ENCODE measurements around the gene OPHN1.
A peak's percentile ranks its signal among the peaks of the same experiment; 100 is the strongest.

The OPHN1 gene

DNA sequence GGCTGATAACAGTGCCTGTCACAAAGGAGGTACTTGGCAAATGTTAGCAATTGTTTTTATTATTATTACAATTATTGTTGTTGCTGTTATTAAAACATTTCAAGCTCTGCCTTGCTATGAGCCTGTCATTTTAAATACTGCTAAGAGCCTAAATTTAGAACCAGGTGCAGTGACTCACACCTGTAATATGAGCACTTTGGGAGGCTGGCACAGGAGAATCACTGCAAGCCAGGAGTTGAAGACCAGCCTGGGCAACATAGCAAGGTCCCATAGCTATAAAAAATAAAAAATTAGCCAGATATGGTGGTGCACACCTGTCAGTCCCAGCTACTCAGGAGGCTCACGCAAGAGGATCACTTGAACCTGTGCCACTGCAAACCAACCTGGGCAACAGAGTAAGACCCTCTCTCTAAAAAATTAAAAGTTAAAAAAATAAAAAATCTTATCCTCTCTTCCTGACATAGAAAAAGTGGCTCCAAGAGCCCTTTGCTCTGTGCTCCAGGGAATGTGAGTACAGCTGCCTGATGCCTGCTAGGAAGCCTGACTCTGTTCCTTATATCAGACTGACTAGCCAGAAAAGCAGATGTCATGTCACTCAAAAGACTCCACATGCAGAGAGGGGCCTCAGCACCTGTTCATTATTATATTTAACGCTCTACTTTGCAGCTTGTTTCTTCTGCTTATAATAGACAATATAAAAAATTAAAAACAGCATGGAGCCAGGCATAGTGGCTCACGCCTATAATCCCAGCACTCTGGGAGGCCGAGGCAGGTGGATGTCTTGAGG, 234.0 kb downstream of the OPHN1 start:
- Mint-ChIP-seq H3K27ac (no peak overlapping the region), H3K36me3 (ENCODE audit: low read depth) (no peaks in the 10 kb centered on the region), H3K4me1 (peaks cover 17% of the 10 kb centered on the region), H3K27me3 (ENCODE audit: low read depth) (no peaks in the 10 kb centered on the region), H3K9me3 (peaks cover 3% of the 10 kb centered on the region), H3K4me3 (no peak overlapping the region)
- TF ChIP-seq, protein P1, sequence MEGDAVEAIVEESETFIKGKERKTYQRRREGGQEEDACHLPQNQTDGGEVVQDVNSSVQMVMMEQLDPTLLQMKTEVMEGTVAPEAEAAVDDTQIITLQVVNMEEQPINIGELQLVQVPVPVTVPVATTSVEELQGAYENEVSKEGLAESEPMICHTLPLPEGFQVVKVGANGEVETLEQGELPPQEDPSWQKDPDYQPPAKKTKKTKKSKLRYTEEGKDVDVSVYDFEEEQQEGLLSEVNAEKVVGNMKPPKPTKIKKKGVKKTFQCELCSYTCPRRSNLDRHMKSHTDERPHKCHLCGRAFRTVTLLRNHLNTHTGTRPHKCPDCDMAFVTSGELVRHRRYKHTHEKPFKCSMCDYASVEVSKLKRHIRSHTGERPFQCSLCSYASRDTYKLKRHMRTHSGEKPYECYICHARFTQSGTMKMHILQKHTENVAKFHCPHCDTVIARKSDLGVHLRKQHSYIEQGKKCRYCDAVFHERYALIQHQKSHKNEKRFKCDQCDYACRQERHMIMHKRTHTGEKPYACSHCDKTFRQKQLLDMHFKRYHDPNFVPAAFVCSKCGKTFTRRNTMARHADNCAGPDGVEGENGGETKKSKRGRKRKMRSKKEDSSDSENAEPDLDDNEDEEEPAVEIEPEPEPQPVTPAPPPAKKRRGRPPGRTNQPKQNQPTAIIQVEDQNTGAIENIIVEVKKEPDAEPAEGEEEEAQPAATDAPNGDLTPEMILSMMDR (IDR thresholded peaks at IDR 0.05; ENCODE audit: unreplicated experiment in 3 of 3): no peak

DNA sequence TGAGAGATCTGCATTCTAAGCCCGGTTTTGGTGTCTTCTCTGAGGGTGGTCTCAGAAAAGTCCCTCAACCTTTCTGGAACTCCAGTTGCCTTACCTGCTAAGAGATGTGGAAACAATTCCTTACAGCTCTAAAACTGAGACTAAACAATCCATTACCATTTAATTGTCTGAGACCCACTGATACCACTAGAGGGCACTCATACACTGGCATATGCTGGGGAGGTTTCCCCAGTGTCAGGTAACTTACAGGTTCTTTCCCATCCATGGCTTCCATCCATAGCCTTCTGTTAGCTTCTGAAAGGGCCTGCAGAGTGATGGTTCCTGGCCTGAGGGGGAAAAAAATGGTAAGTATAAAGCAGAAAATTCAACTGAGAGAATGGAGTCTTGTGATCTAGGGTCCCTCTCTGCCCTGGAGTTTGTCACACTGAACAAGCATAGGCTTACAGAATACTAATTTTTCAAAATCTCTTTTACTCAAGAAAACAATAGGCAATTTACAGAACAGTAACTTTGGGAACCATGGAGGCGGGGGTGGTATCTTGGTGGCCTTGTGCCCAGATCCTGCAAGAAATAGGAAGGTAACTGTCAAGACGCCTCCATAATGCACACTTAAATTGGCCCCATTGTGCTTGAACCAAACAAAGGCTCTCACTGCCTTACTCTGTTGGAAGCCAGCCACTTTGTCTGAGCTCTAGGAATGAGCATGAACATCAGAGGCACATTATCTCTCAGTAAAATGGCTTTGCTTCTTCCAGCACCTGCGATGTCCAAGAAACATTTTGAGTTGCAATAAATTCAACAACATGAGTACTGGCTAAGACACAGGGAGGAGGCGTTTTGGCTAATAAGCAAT, 236.1 kb downstream of the OPHN1 start:
- Mint-ChIP-seq H3K27ac (peak overlapping the region in 2 of 3 experiments; percentile 26 to 57), H3K4me1 (peaks cover 17% of the 10 kb centered on the region), H3K4me3 (no peak overlapping the region), H3K9me3 (no peaks in the 10 kb centered on the region), H3K27me3 (ENCODE audit: low read depth) (no peaks in the 10 kb centered on the region), H3K36me3 (ENCODE audit: low read depth) (no peaks in the 10 kb centered on the region)
- TF ChIP-seq, protein P1 (IDR thresholded peaks at IDR 0.05; ENCODE audit: unreplicated experiment in 3 of 3): peak; percentile 57 to 63 (median 61)

DNA sequence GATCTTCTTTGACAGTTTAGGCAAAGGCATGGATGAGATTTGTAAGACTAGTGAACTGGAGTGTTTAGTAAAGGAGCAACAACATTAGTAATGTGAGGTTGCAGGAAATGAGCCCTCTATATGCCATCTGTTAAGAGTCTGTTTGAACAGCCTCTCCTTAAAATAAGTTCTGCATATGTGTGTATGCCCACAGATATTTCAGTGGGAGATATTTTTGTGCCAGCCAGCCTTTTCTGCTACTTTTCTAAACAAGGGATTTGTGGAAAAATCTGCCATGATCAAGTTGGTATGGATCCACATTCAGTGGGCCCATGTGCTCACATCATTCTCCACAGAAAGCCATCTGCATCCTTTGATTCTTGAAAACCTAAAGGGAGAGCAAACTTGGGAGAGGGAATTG, 237.7 kb downstream of the OPHN1 start:
- H3K9me3 Mint-ChIP-seq: no peaks in the 10 kb centered on the region
- H3K27me3 Mint-ChIP-seq (ENCODE audit: low read depth): no peaks in the 10 kb centered on the region
- H3K36me3 Mint-ChIP-seq (ENCODE audit: low read depth): no peaks in the 10 kb centered on the region
- peaks cover 17% of the 10 kb centered on the region for H3K4me1 Mint-ChIP-seq
- H3K27ac Mint-ChIP-seq: no peak overlapping the region
- TF ChIP-seq, protein P1 (IDR thresholded peaks at IDR 0.05; ENCODE audit: unreplicated experiment in 3 of 3): no peak
- H3K4me3 Mint-ChIP-seq: no peak overlapping the region

DNA sequence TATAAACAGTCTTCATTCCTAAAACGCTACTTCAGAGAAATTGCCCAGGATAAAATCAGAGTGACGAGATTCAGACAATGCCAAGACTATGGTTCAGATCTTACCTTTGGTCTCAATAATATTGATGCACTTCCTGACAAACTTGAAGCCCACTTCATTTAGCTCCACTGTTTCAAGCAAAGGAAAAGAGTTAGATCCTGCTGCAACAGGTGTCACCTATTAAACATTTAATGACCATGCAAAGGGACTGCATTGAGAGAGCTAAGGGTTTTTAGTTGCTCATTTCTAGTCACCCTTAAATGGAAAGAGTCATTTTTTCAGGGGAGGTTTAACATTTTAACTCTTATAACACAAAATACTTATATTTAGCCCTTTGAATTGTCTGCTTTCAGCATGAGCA, 239.5 kb downstream of the OPHN1 start:
- Mint-ChIP-seq H3K27ac (no peak overlapping the region), H3K9me3 (no peaks in the 10 kb centered on the region), H3K36me3 (ENCODE audit: low read depth) (no peaks in the 10 kb centered on the region), H3K4me1 (peaks cover 12% of the 10 kb centered on the region), H3K27me3 (ENCODE audit: low read depth) (no peaks in the 10 kb centered on the region), H3K4me3 (no peak overlapping the region)
- TF ChIP-seq, protein P1 (IDR thresholded peaks at IDR 0.05; ENCODE audit: unreplicated experiment in 3 of 3): no peak

DNA sequence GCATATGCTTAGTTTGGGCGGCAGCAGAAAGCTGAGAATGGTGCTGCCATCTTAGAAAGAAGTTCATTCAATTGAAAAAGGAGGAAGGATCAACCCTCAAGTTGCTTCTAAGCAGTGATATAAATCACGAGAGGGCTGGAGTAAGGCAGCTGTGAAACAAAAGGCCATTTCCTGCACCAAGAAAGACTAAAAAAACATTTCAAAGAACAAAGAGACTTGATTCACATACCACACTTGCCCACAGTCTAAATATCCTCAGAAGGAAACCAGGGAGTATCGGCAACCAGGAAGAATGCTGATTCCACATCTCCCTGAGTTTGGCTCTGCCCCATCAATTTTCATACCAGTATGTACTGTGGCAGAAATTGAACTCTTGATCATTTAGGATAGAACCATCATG, 240.1 kb downstream of the OPHN1 start:
- TF ChIP-seq, protein P1 (IDR thresholded peaks at IDR 0.05; ENCODE audit: unreplicated experiment in 3 of 3): no peak
- no peaks in the 10 kb centered on the region for H3K9me3 Mint-ChIP-seq
- no peak overlapping the region for H3K4me3 Mint-ChIP-seq
- no peaks in the 10 kb centered on the region for H3K27me3 Mint-ChIP-seq (ENCODE audit: low read depth)
- H3K4me1 Mint-ChIP-seq: peaks cover 10% of the 10 kb centered on the region
- no peak overlapping the region for H3K27ac Mint-ChIP-seq
- H3K36me3 Mint-ChIP-seq (ENCODE audit: low read depth): no peaks in the 10 kb centered on the region
